MCF 10A (cell line): Measurements from ENCODE around the gene ATP7B. TPM values are rescaled to one million over a fixed set of nuclear protein-coding genes. Genes with fewer than 3 reads are reported as not detected.

Experiments
- BruUV-seq: library from RNA; stranded (reverse); fragments of 400-500 nt; replicated peaks from 2 replicates; lab custom pipeline; 2021; lab: Mats Ljungman, UMichigan
- CTCF ChIA-PET: fragments of 300-600 bp; sonication (Branson Sonifier 250); formaldehyde crosslinking; extraction: SDS; loops from one replicate; lab custom pipeline; 2021; ENCODE audit warnings: antibody characterized with exemption, inconsistent platforms; lab: Yijun Ruan, JAX
- POLR2A ChIA-PET: fragments of 300-600, 350-650 bp; sonication (Branson Sonifier 250); formaldehyde crosslinking; extraction: SDS; loops from one replicate; lab custom pipeline; 2020; ENCODE audit warnings: antibody characterized with exemption, inconsistent platforms; lab: Yijun Ruan, JAX
- DNase-seq: peaks from one replicate; pipeline ENCODE4 v3.0.0-alpha.2; 2018; ENCODE audit not compliant: unreplicated experiment
- H3K27ac Mint-ChIP-seq: one replicate; pipeline ENCODE4 v1.8.0; 2022; ENCODE audit warnings: mild to moderate bottlenecking, low read depth, mixed read lengths; ENCODE audit not compliant: unreplicated experiment
- H3K27me3 Mint-ChIP-seq: one replicate; pipeline ENCODE4 v1.8.0; 2022; ENCODE audit warnings: mixed read lengths; ENCODE audit not compliant: insufficient read depth, unreplicated experiment
- H3K36me3 Mint-ChIP-seq: one replicate; pipeline ENCODE4 v1.8.0; 2022; ENCODE audit warnings: mild to moderate bottlenecking, moderate library complexity, mixed read lengths; ENCODE audit not compliant: insufficient read depth, unreplicated experiment
- H3K4me1 Mint-ChIP-seq: one replicate; pipeline ENCODE4 v1.8.0; 2022; ENCODE audit warnings: mixed read lengths; ENCODE audit not compliant: insufficient read depth, unreplicated experiment
- H3K4me3 Mint-ChIP-seq: one replicate; pipeline ENCODE4 v1.8.0; 2022; ENCODE audit warnings: mild to moderate bottlenecking, moderate library complexity, mixed read lengths; ENCODE audit not compliant: unreplicated experiment
- H3K9me3 Mint-ChIP-seq: one replicate; pipeline ENCODE4 v1.8.0; 2022; ENCODE audit warnings: mixed read lengths; ENCODE audit not compliant: unreplicated experiment
- CTCF ChIP-seq: fragments of 200-600 bp; IDR thresholded peaks from one replicate; pipeline ENCODE4 v1.8.0; 2022; ENCODE audit warnings: antibody characterized with exemption, mild to moderate bottlenecking; ENCODE audit not compliant: unreplicated experiment
- intact Hi-C: fragments of 100-400 bp; cut with micrococcal nuclease; formaldehyde crosslinking; loops from 2 replicates; pipeline ENCODE4 v1.14.1; 2022
- total RNA-seq: library from RNA; stranded (reverse); gene quantifications from 2 replicates; pipeline ENCODE4 v1.2.3, GENCODE V29; 2022

The ATP7B gene
- total RNA-seq, 1 experiment from 2014 or later = 3.2 TPM

DNA sequence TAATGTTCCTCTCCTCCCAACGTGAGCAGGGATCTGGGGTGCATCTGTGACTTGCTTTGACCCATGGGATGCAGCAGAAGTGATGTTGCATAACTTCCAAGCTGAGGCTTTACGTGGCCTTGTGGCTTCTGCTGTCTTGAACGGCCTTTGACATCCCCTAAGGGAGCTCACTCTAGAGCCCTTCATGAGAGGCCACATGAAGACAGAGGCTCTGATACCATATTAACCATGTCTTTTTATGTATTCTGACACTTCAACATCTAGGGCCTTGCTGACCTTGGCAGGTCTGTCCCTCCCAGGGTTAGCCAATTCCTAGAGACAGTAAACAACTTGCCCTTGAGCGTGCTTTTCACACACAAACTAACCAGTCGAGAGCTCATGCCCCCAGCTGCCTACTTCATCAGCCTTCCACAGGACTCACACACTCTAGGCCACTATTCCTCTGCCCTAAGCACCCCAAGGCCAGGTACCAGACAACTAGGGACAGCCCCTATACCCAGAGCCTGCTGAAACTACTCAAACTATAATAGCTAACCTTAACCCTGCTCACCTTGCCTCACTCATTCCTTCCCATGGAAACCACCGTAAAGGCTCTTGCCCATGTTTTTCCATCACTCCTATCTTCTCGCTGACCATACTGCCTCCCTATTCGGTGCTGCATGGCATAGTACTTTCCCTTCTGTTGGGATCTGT, 104.1 kb downstream of the ATP7B start:
- ChIA-PET POLR2A (no interaction called here), CTCF (interaction anchor here (0.7 to 1.3 kb wide), 2 partner anchors 12 to 38 kb away, joined by 3 to 6 read pairs; no protein-coding TSS in a partner anchor)
- intact Hi-C loops = no loop called here
- H3K4me3 Mint-ChIP-seq = no peak overlapping the region
- TF ChIP-seq CTCF = no peak
- no peaks in the 10 kb centered on the region for H3K9me3 Mint-ChIP-seq
- BruUV-seq = no TSS peak
- H3K36me3 Mint-ChIP-seq = no peaks in the 10 kb centered on the region
- H3K4me1 Mint-ChIP-seq = peaks cover 14% of the 10 kb centered on the region
- H3K27me3 Mint-ChIP-seq = peaks cover 27% of the 10 kb centered on the region
- no peak overlapping the region for H3K27ac Mint-ChIP-seq
- no peak for DNase-seq

DNA sequence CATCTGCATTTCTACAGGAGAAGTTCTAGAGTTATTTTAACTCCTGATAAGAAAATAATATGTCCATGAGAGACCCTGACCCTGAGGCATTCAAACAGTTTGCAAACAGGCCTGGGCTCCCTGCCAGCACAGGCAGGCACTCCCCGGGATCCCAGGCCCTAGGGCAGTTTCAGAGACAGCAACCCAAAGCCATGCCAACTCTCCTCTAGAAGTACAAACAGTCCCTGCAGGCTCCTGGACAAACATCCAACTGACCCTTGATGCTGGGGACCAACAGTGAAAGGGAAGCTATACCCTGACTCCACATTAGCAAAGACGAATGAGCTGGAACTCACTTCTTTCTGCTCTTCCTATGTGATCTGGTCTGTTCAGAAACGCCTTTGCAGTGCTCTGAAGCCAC, 104.7 kb downstream of the ATP7B start:
- intact Hi-C loops = no loop called here
- Mint-ChIP-seq H3K27me3 (peaks cover 21% of the 10 kb centered on the region), H3K9me3 (no peaks in the 10 kb centered on the region), H3K4me1 (peaks cover 14% of the 10 kb centered on the region), H3K27ac (no peak overlapping the region), H3K4me3 (no peak overlapping the region), H3K36me3 (no peaks in the 10 kb centered on the region)
- ChIA-PET CTCF (interaction anchor here (0.7 to 1.4 kb wide), 5 partner anchors 8 to 222 kb away, joined by 3 to 6 read pairs (median 4); partner anchors contain the start of gene NEK5), POLR2A (interaction anchor here (0.6 to 1.4 kb wide), 3 partner anchors 106 to 550 kb away, joined by 3 read pairs; no protein-coding TSS in a partner anchor)
- no TSS peak for BruUV-seq
- TF ChIP-seq CTCF = no peak
- peak; percentile 69 for DNase-seq

DNA sequence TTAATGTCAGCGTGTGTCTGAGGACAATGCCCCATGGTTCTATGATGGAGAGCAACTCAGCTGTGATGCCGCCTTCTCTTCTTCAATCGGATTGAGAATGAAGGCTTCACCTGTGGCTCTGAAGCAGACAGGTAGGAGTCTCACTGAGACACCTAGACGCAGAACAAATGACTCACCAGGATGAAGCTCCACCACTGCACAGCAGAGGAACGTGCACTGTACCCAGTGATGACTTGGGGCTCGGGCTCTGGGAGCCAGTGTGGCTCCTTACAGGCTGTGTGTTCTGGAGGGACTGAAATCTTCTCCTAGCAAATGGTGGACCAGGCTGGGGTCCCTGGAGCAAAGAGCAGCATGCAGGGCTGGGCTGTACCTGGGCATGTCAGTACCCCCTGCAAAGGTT, 105.5 kb downstream of the ATP7B start:
- CTCF ChIA-PET = interaction anchor here (0.5 to 1.4 kb wide), 9 partner anchors 9 to 224 kb away, joined by 3 to 6 read pairs (median 4); partner anchors contain the start of gene NEK5
- peak; percentile 47 for DNase-seq
- Mint-ChIP-seq H3K9me3 (no peaks in the 10 kb centered on the region), H3K4me3 (no peak overlapping the region), H3K27ac (no peak overlapping the region), H3K27me3 (peaks cover 19% of the 10 kb centered on the region), H3K4me1 (peaks cover 14% of the 10 kb centered on the region), H3K36me3 (no peaks in the 10 kb centered on the region)
- BruUV-seq = no TSS peak
- POLR2A ChIA-PET = interaction anchor here (0.9 to 1.4 kb wide), 3 partner anchors 75 to 222 kb away, joined by 3 read pairs; no protein-coding TSS in a partner anchor
- TF ChIP-seq CTCF = no peak
- intact Hi-C loops = no loop called here

- no peak for TF ChIP-seq CTCF
- POLR2A ChIA-PET = interaction anchor here (0.7 kb wide), 1 partner anchor 408 kb away, joined by 4 read pairs; no protein-coding TSS in a partner anchor
- Mint-ChIP-seq H3K9me3 (no peaks in the 10 kb centered on the region), H3K27ac (no peak overlapping the region), H3K4me1 (peaks cover 14% of the 10 kb centered on the region), H3K27me3 (peaks cover 13% of the 10 kb centered on the region), H3K36me3 (no peaks in the 10 kb centered on the region), H3K4me3 (no peak overlapping the region)
- no TSS peak for BruUV-seq
- DNase-seq = no peak
- intact Hi-C loops = no loop called here
- CTCF ChIA-PET = interaction anchor here (0.7 kb wide), 1 partner anchor 99 kb away, joined by 4 read pairs; no protein-coding TSS in a partner anchor
Observed at GRCh38 chr13:51902776-51903175, 108.5 kb downstream of the ATP7B start.
